Vagina (tissue), 2 donors: ENCODE results near the gene SUGCT.

Experiments used
- CTCF ChIP-seq, 3 experiments: fragments of 450-650 bp in 2 of 3; fragments of 200-600 bp in 1 of 3; sonication (generic) in 1 of 3; IDR thresholded peaks; one replicate each; pipeline ENCODE4 v1.5.1; 2017 to 2019; ENCODE audit warnings: antibody characterized with exemption in 3 of 3, mild to moderate bottlenecking in 2 of 3, moderate library complexity in 2 of 3
- POLR2AphosphoS5 ChIP-seq, 2 donors: sonication (generic); formaldehyde crosslinking; IDR thresholded peaks; one replicate each; pipeline ENCODE4 v1.9.0; 2017; ENCODE audit warnings: antibody characterized with exemption in 2 of 2, mild to moderate bottlenecking in 2 of 2, low read depth in 1 of 2; ENCODE audit not compliant: insufficient read depth in 1 of 2

- TF ChIP-seq POLR2AphosphoS5 (IDR thresholded peaks at IDR 0.05; ENCODE audit: insufficient read depth in 1 of 2, low read depth in 1 of 2): no peak
- TF ChIP-seq CTCF (IDR thresholded peaks at IDR 0.05): no peak
These were observed 207.0 kb downstream of the SUGCT start for GRCh38 chr7:40341836-40342235.
